ENCODE data around the gene EIF4G3. TPM values are rescaled to one million over a fixed set of nuclear protein-coding genes. Genes with fewer than 3 reads are reported as not detected.

EIF4G3 gene
- polyA plus RNA-seq, 3 donors = 5.1 to 34.2 (median 5.8) TPM

GRCh38 chr1:20964540-20965484 is 211.9 kb downstream of the EIF4G3 start:
- WGBS (ENCODE audit: insufficient coverage) = 35% methylated on average over 2 of the region's 7 CpGs
- peak overlapping the region; percentile 24 for H3K9ac ChIP-seq (ENCODE audit: insufficient read depth, low read length, poor library complexity, severe bottlenecking)
- Mint-ChIP-seq H3K9me3 (no peaks in the 10 kb centered on the region), H3K27me3 (ENCODE audit: low read depth in 3 of 3) (no peaks in the 10 kb centered on the region), H3K4me1 (peaks cover 26% of the 10 kb centered on the region), H3K4me3 (peak overlapping the region; percentile 46 to 47), H3K36me3 (peaks cover 35 to 42% of the 10 kb centered on the region in 2 donors), H3K27ac (peak overlapping the region; percentile 78 to 89 (median 84))
- peaks cover 25 to 27% of the 10 kb centered on the region in 2 donors for H3K4me1 ChIP-seq (ENCODE audit: control insufficient read depth in 1 of 2, insufficient read depth in 2 of 2, low read length in 2 of 2)
- peak overlapping the region; percentile 32 for H2AFZ ChIP-seq (ENCODE audit: insufficient read depth, low read depth, low read length, poor library complexity, severe bottlenecking)
- H3K4me3 ChIP-seq (replicated peaks in 1 of 3; ENCODE audit: low read depth in 2 of 3, low read length in 3 of 3) = peak overlapping the region in 1 of 3 experiments; percentile 41
- no peak for TF ChIP-seq CTCF (IDR thresholded peaks at IDR 0.05)
- intact Hi-C loops (cut with micrococcal nuclease) = no loop called here
- H3K79me2 ChIP-seq (ENCODE audit: insufficient read depth, low read length) = no peaks in the 10 kb centered on the region
- peak overlapping the region; percentile 59 for H3K4me2 ChIP-seq (replicated peaks; ENCODE audit: extremely low read depth, low read length, poor library complexity, severe bottlenecking)
- H4K20me1 ChIP-seq (ENCODE audit: insufficient read depth, low read length) = no peaks in the 10 kb centered on the region
- no peaks in the 10 kb centered on the region for H3K9me3 ChIP-seq (replicated peaks in 1 of 2; ENCODE audit: control insufficient read depth in 1 of 2, insufficient read depth in 1 of 2, low read length in 2 of 2)
- H3K27ac ChIP-seq (ENCODE audit: low read depth in 1 of 2, low read length in 2 of 2) = peak overlapping the region; percentile 65 to 83
- DNase-seq = peak; percentile 21 to 53 (median 44)
- H3K36me3 ChIP-seq (replicated peaks in 1 of 2; ENCODE audit: control insufficient read depth in 1 of 2, insufficient read depth in 2 of 2, low read length in 2 of 2) = peaks cover 18 to 44% of the 10 kb centered on the region in 2 donors
- H3K27me3 ChIP-seq (ENCODE audit: control insufficient read depth in 2 of 2, insufficient read depth in 2 of 2, low read length in 2 of 2) = no peaks in the 10 kb centered on the region

- Histone ChIP-seq H3K36me3 (replicated peaks in 1 of 2; ENCODE audit: control insufficient read depth in 1 of 2, insufficient read depth in 2 of 2, low read length in 2 of 2) (peaks cover 4 to 24% of the 10 kb centered on the region in 2 donors), H3K27me3 (ENCODE audit: control insufficient read depth in 2 of 2, insufficient read depth in 2 of 2, low read length in 2 of 2) (no peaks in the 10 kb centered on the region), H3K4me3 (replicated peaks in 1 of 3; ENCODE audit: low read depth in 2 of 3, low read length in 3 of 3) (no peak overlapping the region), H3K27ac (ENCODE audit: low read depth in 1 of 2, low read length in 2 of 2) (no peak overlapping the region), H3K79me2 (ENCODE audit: insufficient read depth, low read length) (no peaks in the 10 kb centered on the region), H3K4me1 (ENCODE audit: control insufficient read depth in 1 of 2, insufficient read depth in 2 of 2, low read length in 2 of 2) (peaks cover 25 to 27% of the 10 kb centered on the region in 2 donors), H2AFZ (ENCODE audit: insufficient read depth, low read depth, low read length, poor library complexity, severe bottlenecking) (no peak overlapping the region), H4K20me1 (ENCODE audit: insufficient read depth, low read length) (no peaks in the 10 kb centered on the region), H3K9me3 (replicated peaks in 1 of 2; ENCODE audit: control insufficient read depth in 1 of 2, insufficient read depth in 1 of 2, low read length in 2 of 2) (no peaks in the 10 kb centered on the region), H3K9ac (ENCODE audit: insufficient read depth, low read length, poor library complexity, severe bottlenecking) (no peak overlapping the region), H3K4me2 (replicated peaks; ENCODE audit: extremely low read depth, low read length, poor library complexity, severe bottlenecking) (no peak overlapping the region)
- Mint-ChIP-seq H3K27ac (peak overlapping the region in 1 of 7 donors; percentile 35), H3K27me3 (ENCODE audit: low read depth in 3 of 3) (no peaks in the 10 kb centered on the region), H3K4me3 (no peak overlapping the region), H3K9me3 (no peaks in the 10 kb centered on the region), H3K4me1 (peaks cover 28% of the 10 kb centered on the region), H3K36me3 (peaks cover 29 to 30% of the 10 kb centered on the region in 2 donors)
- WGBS (ENCODE audit: insufficient coverage) = 67% methylated on average over 1 of the region's 2 CpGs
- no peak for DNase-seq
- intact Hi-C loops (cut with micrococcal nuclease) = no loop called here
- TF ChIP-seq CTCF (IDR thresholded peaks at IDR 0.05) = no peak
Observed at GRCh38 chr1:20962576-20963258, 214.0 kb downstream of the EIF4G3 start.
